Activated CD4-positive, alpha-beta memory T cell treated with anti-CD3 and anti-CD28 coated beads, Interleukin-2, amount 10 ng/mL, durations not matched to agents 7 days and 5 days (primary cell): ENCODE measurements around the gene POU3F3. TPM values are rescaled to one million over a fixed set of nuclear protein-coding genes. Genes with fewer than 3 reads are reported as not detected.

Experiments
- CTCF ChIA-PET: fragments of 350-600 bp; sonication (Branson Sonifier 250); formaldehyde crosslinking; loops from one replicate; lab custom pipeline; 2021; ENCODE audit warnings: antibody characterized with exemption, inconsistent platforms; lab: Charles Lee
- POLR2A ChIA-PET: fragments of 350-600 bp; sonication (Branson Sonifier 250); formaldehyde crosslinking; loops from one replicate; lab custom pipeline; 2021; ENCODE audit warnings: antibody characterized with exemption; lab: Charles Lee
- DNase-seq: peaks from one replicate; pipeline ENCODE4 v3.0.0-alpha.2; 2020
- H3K27ac Mint-ChIP-seq: one replicate; pipeline ENCODE4 v1.8.0; 2021; ENCODE audit warnings: mild to moderate bottlenecking, mixed read lengths
- H3K27me3 Mint-ChIP-seq: one replicate; pipeline ENCODE4 v1.8.0; 2021; ENCODE audit warnings: mixed read lengths
- H3K36me3 Mint-ChIP-seq: one replicate; pipeline ENCODE4 v1.8.0; 2021; ENCODE audit warnings: low read depth, mixed read lengths
- H3K4me1 Mint-ChIP-seq: one replicate; pipeline ENCODE4 v1.8.0; 2021; ENCODE audit warnings: mixed read lengths
- H3K4me3 Mint-ChIP-seq: one replicate; pipeline ENCODE4 v1.8.0; 2021; ENCODE audit warnings: mild to moderate bottlenecking, mixed read lengths
- H3K9me3 Mint-ChIP-seq: one replicate; pipeline ENCODE4 v1.8.0; 2021; ENCODE audit warnings: mixed read lengths
- total RNA-seq, 2 experiments: library from RNA; stranded (reverse); gene quantifications; one replicate each; pipeline ENCODE4 v1.2.3, GENCODE V29; 2021

Gene POU3F3
- total RNA-seq, 2 experiments from 2014 or later: not detected

GRCh38 chr2:104866883-104867812 lies 13.2 kb downstream of the POU3F3 start:
- Mint-ChIP-seq H3K27ac (no peak overlapping the region), H3K27me3 (peaks cover 85% of the 10 kb centered on the region), H3K9me3 (no peaks in the 10 kb centered on the region), H3K36me3 (peaks cover 1% of the 10 kb centered on the region), H3K4me3 (no peak overlapping the region), H3K4me1 (peaks cover 6% of the 10 kb centered on the region)
- ChIA-PET POLR2A (no interaction called here), CTCF (interaction anchor here (1.1 to 1.3 kb wide), 2 partner anchors 10 to 18 kb away, joined by 3 to 4 read pairs; no protein-coding TSS in a partner anchor)
- DNase-seq: no peak

GRCh38 chr2:104867813-104868504 lies 14.0 kb downstream of the POU3F3 start:
- ChIA-PET POLR2A (no interaction called here), CTCF (interaction anchor here (1.3 kb wide), 1 partner anchor 10 kb away, joined by 4 read pairs; no protein-coding TSS in a partner anchor)
- Mint-ChIP-seq H3K27me3 (peaks cover 84% of the 10 kb centered on the region), H3K36me3 (no peaks in the 10 kb centered on the region), H3K9me3 (no peaks in the 10 kb centered on the region), H3K4me1 (peaks cover 11% of the 10 kb centered on the region), H3K4me3 (no peak overlapping the region), H3K27ac (no peak overlapping the region)
- DNase-seq: no peak

- Mint-ChIP-seq H3K36me3 (no peaks in the 10 kb centered on the region), H3K4me1 (peaks cover 11% of the 10 kb centered on the region), H3K27ac (no peak overlapping the region), H3K4me3 (no peak overlapping the region), H3K9me3 (no peaks in the 10 kb centered on the region), H3K27me3 (peaks cover 81% of the 10 kb centered on the region)
- DNase-seq: no peak
- POLR2A ChIA-PET: no interaction called here
- CTCF ChIA-PET: no interaction called here
Measured at GRCh38 chr2:104868505-104868866, 14.6 kb downstream of the POU3F3 start.

GRCh38 chr2:104870100-104870975 lies 16.4 kb downstream of the POU3F3 start:
- H3K27ac Mint-ChIP-seq: no peak overlapping the region
- peaks cover 11% of the 10 kb centered on the region for H3K4me1 Mint-ChIP-seq
- peaks cover 81% of the 10 kb centered on the region for H3K27me3 Mint-ChIP-seq
- CTCF ChIA-PET: no interaction called here
- no peaks in the 10 kb centered on the region for H3K9me3 Mint-ChIP-seq
- no peak for DNase-seq
- H3K36me3 Mint-ChIP-seq: no peaks in the 10 kb centered on the region
- no peak overlapping the region for H3K4me3 Mint-ChIP-seq
- POLR2A ChIA-PET: no interaction called here

GRCh38 chr2:104871649-104871971 lies 17.7 kb downstream of the POU3F3 start:
- Mint-ChIP-seq H3K9me3 (no peaks in the 10 kb centered on the region), H3K4me3 (no peak overlapping the region), H3K27ac (no peak overlapping the region), H3K4me1 (peaks cover 11% of the 10 kb centered on the region), H3K27me3 (peaks cover 68% of the 10 kb centered on the region), H3K36me3 (no peaks in the 10 kb centered on the region)
- CTCF ChIA-PET: no interaction called here
- POLR2A ChIA-PET: no interaction called here
- DNase-seq: no peak

- Mint-ChIP-seq H3K4me3 (no peak overlapping the region), H3K27me3 (peaks cover 64% of the 10 kb centered on the region), H3K27ac (no peak overlapping the region), H3K36me3 (no peaks in the 10 kb centered on the region), H3K9me3 (no peaks in the 10 kb centered on the region), H3K4me1 (peaks cover 11% of the 10 kb centered on the region)
- ChIA-PET CTCF (no interaction called here), POLR2A (no interaction called here)
- no peak for DNase-seq
Measured at GRCh38 chr2:104871972-104872865, 18.3 kb downstream of the POU3F3 start.

- Mint-ChIP-seq H3K36me3 (no peaks in the 10 kb centered on the region), H3K27me3 (peaks cover 60% of the 10 kb centered on the region), H3K4me1 (peaks cover 11% of the 10 kb centered on the region), H3K4me3 (peak overlapping the region; percentile 13), H3K9me3 (no peaks in the 10 kb centered on the region), H3K27ac (no peak overlapping the region)
- ChIA-PET CTCF (interaction anchor here (0.6 kb wide), 1 partner anchor 1908 kb away, joined by 3 read pairs; no protein-coding TSS in a partner anchor), POLR2A (no interaction called here)
- DNase-seq: peak; percentile 49
Measured at GRCh38 chr2:104872866-104873688, 19.2 kb downstream of the POU3F3 start.

- H3K4me1 Mint-ChIP-seq: peaks cover 11% of the 10 kb centered on the region
- ChIA-PET POLR2A (no interaction called here), CTCF (interaction anchor here (2.6 kb wide), 1 partner anchor 24 kb away, joined by 9 read pairs; no protein-coding TSS in a partner anchor)
- no peak overlapping the region for H3K27ac Mint-ChIP-seq
- H3K9me3 Mint-ChIP-seq: no peaks in the 10 kb centered on the region
- no peak for DNase-seq
- no peak overlapping the region for H3K4me3 Mint-ChIP-seq
- no peaks in the 10 kb centered on the region for H3K36me3 Mint-ChIP-seq
- peaks cover 55% of the 10 kb centered on the region for H3K27me3 Mint-ChIP-seq
Measured at GRCh38 chr2:104873689-104874054, 19.8 kb downstream of the POU3F3 start.

GRCh38 chr2:104874230-104874629 lies 20.3 kb downstream of the POU3F3 start:
- Mint-ChIP-seq H3K9me3 (no peaks in the 10 kb centered on the region), H3K27ac (no peak overlapping the region), H3K36me3 (no peaks in the 10 kb centered on the region), H3K27me3 (peaks cover 52% of the 10 kb centered on the region), H3K4me3 (no peak overlapping the region), H3K4me1 (peaks cover 11% of the 10 kb centered on the region)
- POLR2A ChIA-PET: no interaction called here
- CTCF ChIA-PET: interaction anchor here (2.6 kb wide), 1 partner anchor 25 kb away, joined by 9 read pairs; no protein-coding TSS in a partner anchor
- no peak for DNase-seq

GRCh38 chr2:104875262-104875661 lies 21.3 kb downstream of the POU3F3 start:
- Mint-ChIP-seq H3K9me3 (no peaks in the 10 kb centered on the region), H3K27me3 (peaks cover 45% of the 10 kb centered on the region), H3K27ac (no peak overlapping the region), H3K4me1 (peaks cover 11% of the 10 kb centered on the region), H3K4me3 (no peak overlapping the region), H3K36me3 (no peaks in the 10 kb centered on the region)
- ChIA-PET CTCF (interaction anchor here (2.6 kb wide), 1 partner anchor 26 kb away, joined by 9 read pairs; no protein-coding TSS in a partner anchor), POLR2A (no interaction called here)
- no peak for DNase-seq
